ACC112 (cell line): ENCODE data around the gene IL1RAPL2.
"Not testable (repeated sequence)": the region's sequence is repeated elsewhere in the genome, so short reads cannot be mapped to it uniquely, and the experiment has no call there.

Source experiments
- H2AFZ ChIP-seq: fragments of 200-600 bp; sonication (generic); one replicate; pipeline ENCODE4 v1.6.0; 2017; ENCODE audit warnings: antibody characterized with exemption, low read length; ENCODE audit not compliant: unreplicated experiment
- H3K27ac ChIP-seq: fragments of 200-600 bp; sonication (generic); 2 replicates; pipeline ENCODE4 v1.5.1; 2014; ENCODE audit warnings: low read depth, mild to moderate bottlenecking, antibody characterized with exemption, low read length, moderate library complexity
- H3K27me3 ChIP-seq: fragments of 200-600 bp; sonication (generic); 2 replicates; pipeline ENCODE4 v1.6.1; 2014; ENCODE audit warnings: mild to moderate bottlenecking, antibody characterized with exemption, low read length, moderate library complexity, mixed read lengths; ENCODE audit not compliant: insufficient read depth
- H3K36me3 ChIP-seq: fragments of 200-600 bp; sonication (generic); 2 replicates; pipeline ENCODE4 v1.6.1; 2016; ENCODE audit warnings: mild to moderate bottlenecking, antibody characterized with exemption, low read length, moderate library complexity, mixed read lengths; ENCODE audit not compliant: insufficient read depth
- H3K4me1 ChIP-seq: fragments of 200-600 bp; sonication (generic); one replicate; pipeline ENCODE4 v1.6.1; 2016; ENCODE audit warnings: low read length, mixed read lengths; ENCODE audit not compliant: insufficient read depth, unreplicated experiment, control insufficient read depth
- H3K4me3 ChIP-seq: fragments of 200-600 bp; sonication (generic); 2 replicates; pipeline ENCODE4 v1.5.1; 2014; ENCODE audit warnings: mild to moderate bottlenecking, low read depth, low read length
- H3K79me2 ChIP-seq: fragments of 200-600 bp; sonication (generic); one replicate; pipeline ENCODE4 v1.6.0; 2016; ENCODE audit warnings: low read length; ENCODE audit not compliant: control insufficient read depth, unreplicated experiment, insufficient read depth

The IL1RAPL2 gene

DNA sequence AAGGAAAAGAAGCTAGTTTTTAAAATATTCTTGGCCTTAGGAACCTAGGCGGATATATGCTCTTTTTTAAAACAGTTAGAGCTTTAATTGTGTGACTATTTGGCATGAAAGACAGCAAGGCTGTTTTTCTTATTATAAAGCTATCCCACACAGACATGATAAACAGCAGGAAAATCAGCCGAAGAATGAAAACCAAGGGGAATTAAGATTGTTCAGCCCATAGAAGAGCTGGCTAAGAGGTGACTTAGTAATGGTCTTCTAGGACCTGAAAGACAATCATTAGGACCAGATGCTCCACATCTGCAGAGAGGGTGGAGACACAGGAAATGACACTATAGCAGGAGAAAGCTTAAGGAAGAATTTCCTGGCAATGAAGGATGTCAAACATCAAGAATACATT is 1085.0 kb downstream of the IL1RAPL2 start:
- H3K79me2 ChIP-seq = no peaks in the 10 kb centered on the region
- H3K36me3 ChIP-seq = no peaks in the 10 kb centered on the region
- peaks cover 13% of the 10 kb centered on the region for H3K4me1 ChIP-seq
- H3K4me3 ChIP-seq = no peak overlapping the region
- no peak overlapping the region for H2AFZ ChIP-seq
- no peak overlapping the region for H3K27ac ChIP-seq
- no peaks in the 10 kb centered on the region for H3K27me3 ChIP-seq

DNA sequence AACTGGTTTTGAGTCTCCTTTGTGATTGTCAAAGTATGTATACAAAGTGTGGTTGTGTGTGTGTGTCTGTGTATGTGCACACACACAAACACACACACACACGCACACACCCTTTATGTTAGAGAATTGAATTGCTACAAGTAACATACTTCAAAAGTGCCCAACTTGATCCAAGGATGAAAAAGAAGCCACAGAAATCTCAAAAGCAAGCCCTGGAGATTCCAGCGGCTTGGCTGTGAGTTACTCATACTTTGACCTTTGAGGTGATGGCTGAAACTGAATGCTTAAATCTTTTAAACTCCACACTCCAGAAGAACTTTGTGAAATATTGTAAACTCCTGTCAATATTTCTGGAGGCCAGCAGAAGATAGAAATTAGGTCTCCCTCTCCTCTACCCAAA is 1087.9 kb downstream of the IL1RAPL2 start:
- Histone ChIP-seq H3K27ac (no peak overlapping the region), H3K36me3 (no peaks in the 10 kb centered on the region)

DNA sequence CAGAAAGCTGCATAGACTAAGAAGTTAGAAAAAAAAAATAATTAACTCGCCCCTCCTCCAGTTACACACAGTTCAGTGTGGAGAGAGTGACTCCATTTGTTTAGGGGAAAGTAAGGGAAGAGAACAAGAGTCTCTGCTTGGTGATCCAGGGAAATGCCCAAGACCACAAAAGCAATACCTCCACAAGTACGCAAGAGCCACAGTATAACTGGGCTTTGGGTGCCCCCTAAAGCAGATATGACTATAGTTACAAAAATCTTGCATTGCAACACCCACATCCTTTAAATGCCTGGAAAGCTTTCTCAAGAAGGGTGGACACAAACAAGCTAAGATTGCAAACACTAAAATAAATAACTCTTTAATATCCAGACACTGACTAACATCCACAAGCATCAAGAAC is 1092.1 kb downstream of the IL1RAPL2 start:
- H3K27me3 ChIP-seq = no peaks in the 10 kb centered on the region
- no peaks in the 10 kb centered on the region for H3K36me3 ChIP-seq
- H3K4me1 ChIP-seq = peaks cover 22% of the 10 kb centered on the region
- no peak overlapping the region for H3K4me3 ChIP-seq
- H3K27ac ChIP-seq = no peak overlapping the region
- no peaks in the 10 kb centered on the region for H3K79me2 ChIP-seq
- no peak overlapping the region for H2AFZ ChIP-seq

More for the DNA sequence above, 1087.9 kb downstream of the IL1RAPL2 start:
- Histone ChIP-seq H3K79me2 (no peaks in the 10 kb centered on the region), H2AFZ (peak overlapping the region; percentile 14), H3K4me1 (peaks cover 13% of the 10 kb centered on the region), H3K4me3 (no peak overlapping the region), H3K27me3 (no peaks in the 10 kb centered on the region)

DNA sequence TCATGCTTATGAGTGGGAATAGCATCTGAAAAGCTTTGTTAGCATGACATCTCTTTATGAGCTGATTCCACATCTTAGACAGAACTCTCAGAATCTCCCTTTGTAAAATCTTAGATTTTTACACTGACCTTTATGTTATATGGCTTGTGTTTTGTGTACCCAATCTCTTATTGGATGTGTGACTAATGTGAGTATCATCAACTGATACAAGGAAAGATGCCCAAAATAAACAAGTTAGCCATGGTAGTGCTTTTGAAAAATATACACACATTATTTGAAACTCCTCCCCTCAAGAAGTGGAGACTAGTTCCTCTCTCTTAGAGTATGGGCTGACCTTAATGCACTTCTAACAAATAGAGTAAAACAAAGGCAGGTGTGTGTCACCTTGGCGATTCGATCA is 1096.2 kb downstream of the IL1RAPL2 start:
- no peak overlapping the region for H3K4me3 ChIP-seq
- H3K27me3 ChIP-seq = no peaks in the 10 kb centered on the region
- peak overlapping the region; percentile 38 for H2AFZ ChIP-seq
- peaks cover 9% of the 10 kb centered on the region for H3K4me1 ChIP-seq
- no peaks in the 10 kb centered on the region for H3K36me3 ChIP-seq
- no peaks in the 10 kb centered on the region for H3K79me2 ChIP-seq
- H3K27ac ChIP-seq = peak overlapping the region; percentile 56

DNA sequence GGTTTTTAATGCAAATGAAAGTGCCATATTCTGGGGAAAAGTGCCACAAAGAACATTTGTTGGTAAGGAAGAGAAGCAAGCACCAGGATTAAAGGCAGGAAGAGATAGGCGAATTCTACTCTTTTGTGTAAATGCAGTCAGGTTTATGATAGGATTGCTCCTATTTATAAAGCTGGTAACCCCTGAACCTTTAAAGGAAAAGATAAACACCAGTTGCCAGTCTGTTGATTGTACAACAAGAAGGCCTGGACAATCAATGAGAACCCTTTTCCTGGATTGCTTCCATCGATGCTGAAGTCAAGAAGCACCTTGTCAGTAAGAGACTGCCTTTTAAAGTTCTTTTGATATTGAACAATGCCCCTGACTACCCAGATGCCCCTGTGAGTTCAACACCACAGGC is 1098.2 kb downstream of the IL1RAPL2 start:
- no peak overlapping the region for H3K27ac ChIP-seq
- H3K4me3 ChIP-seq = no peak overlapping the region
- no peaks in the 10 kb centered on the region for H3K79me2 ChIP-seq
- no peaks in the 10 kb centered on the region for H3K36me3 ChIP-seq
- H3K27me3 ChIP-seq = no peaks in the 10 kb centered on the region
- peaks cover 9% of the 10 kb centered on the region for H3K4me1 ChIP-seq
- no peak overlapping the region for H2AFZ ChIP-seq

DNA sequence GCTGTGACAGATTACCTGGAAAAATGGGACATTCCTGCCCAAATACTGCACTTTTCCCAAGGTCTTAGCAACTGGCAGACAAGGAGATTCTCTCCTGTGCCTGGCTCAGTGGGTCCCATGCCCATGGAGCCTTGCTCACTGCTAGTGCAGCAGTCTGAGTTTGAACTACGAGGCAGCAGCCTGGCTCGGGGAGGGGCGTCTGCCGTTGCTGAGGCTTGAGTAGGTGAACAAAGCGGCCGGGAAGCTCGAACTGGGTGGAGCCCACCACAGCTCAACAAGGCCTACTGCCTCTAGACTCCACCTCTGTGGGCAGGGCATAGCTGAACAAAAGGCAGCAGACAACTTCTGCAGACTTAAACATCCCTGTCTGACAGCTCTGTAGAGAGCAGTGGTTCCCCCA is 1118.3 kb downstream of the IL1RAPL2 start:
- H3K27ac ChIP-seq, H3K4me3 ChIP-seq: not testable (repeated sequence)

DNA sequence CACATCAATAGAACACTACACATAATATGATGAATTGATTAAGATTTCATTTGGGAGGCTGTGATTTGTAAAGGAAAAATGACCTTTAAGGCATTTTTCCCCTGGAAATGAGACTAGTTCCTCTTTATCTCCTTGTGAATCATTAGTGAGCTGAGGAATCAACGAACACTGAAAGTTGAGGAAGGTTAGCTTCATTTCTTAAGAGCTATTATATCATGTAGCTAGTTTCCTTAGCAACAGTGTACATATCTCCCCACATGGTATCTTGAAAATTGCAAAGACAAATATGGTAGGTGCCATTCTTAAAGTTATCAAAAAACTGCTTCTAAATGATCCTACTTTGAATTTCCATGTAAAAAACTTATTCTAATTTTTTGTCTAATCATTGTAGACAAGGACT is 1128.8 kb downstream of the IL1RAPL2 start:
- H3K79me2 ChIP-seq = no peaks in the 10 kb centered on the region
- no peak overlapping the region for H2AFZ ChIP-seq
- H3K36me3 ChIP-seq = no peaks in the 10 kb centered on the region
- H3K27me3 ChIP-seq = no peaks in the 10 kb centered on the region
- peaks cover 37% of the 10 kb centered on the region for H3K4me1 ChIP-seq
- H3K4me3 ChIP-seq = no peak overlapping the region
- H3K27ac ChIP-seq = peak overlapping the region; percentile 92

More for the DNA sequence above, 1118.3 kb downstream of the IL1RAPL2 start:
- not testable (repeated sequence) for H3K27me3 ChIP-seq, H3K4me1 ChIP-seq, H2AFZ ChIP-seq, H3K36me3 ChIP-seq, H3K79me2 ChIP-seq

DNA sequence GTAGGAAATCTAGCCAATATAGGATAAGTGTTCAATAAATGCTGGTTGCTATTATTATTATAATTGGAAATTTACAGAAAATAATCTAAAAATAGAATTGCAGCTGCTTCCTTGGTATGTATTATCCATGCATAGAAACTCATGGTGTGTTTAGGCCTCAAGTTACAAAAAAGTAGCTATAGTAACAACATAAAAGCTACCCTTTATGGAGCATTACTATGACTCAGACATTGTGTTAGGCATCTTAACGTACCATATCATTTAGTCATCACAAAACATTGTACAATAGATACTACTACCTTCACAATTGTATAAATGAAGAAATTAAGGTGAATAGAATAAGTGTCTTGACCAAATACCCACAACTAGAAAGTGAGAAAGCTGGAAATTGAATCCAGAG is 1129.5 kb downstream of the IL1RAPL2 start:
- H3K4me1 ChIP-seq = peaks cover 43% of the 10 kb centered on the region
- H2AFZ ChIP-seq = no peak overlapping the region
- H3K4me3 ChIP-seq = no peak overlapping the region
- H3K27ac ChIP-seq = peak overlapping the region; percentile 92
- H3K79me2 ChIP-seq = no peaks in the 10 kb centered on the region
- no peaks in the 10 kb centered on the region for H3K36me3 ChIP-seq
- no peaks in the 10 kb centered on the region for H3K27me3 ChIP-seq

DNA sequence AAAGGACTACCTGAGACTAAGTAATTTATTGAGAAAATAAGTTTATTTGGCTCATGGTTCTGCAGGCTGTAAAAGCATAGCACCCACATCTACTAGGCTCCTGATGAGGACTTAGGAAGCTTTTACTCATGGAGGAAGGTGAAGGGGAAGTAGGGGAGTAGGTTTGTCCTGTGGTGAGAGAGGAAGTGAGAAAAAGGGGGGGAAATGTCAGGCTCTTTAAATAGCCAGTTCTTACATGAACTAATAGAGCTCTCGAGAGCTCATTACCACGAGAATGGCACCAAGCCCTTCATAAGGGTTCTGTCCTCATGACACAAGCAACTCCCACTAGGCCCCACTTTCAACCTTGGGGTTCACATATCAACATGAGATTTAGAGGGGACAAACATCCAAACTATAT is 1130.9 kb downstream of the IL1RAPL2 start:
- Histone ChIP-seq H2AFZ (no peak overlapping the region), H3K36me3 (no peaks in the 10 kb centered on the region), H3K27ac (no peak overlapping the region), H3K4me3 (no peak overlapping the region), H3K4me1 (peaks cover 56% of the 10 kb centered on the region), H3K27me3 (no peaks in the 10 kb centered on the region), H3K79me2 (no peaks in the 10 kb centered on the region)

DNA sequence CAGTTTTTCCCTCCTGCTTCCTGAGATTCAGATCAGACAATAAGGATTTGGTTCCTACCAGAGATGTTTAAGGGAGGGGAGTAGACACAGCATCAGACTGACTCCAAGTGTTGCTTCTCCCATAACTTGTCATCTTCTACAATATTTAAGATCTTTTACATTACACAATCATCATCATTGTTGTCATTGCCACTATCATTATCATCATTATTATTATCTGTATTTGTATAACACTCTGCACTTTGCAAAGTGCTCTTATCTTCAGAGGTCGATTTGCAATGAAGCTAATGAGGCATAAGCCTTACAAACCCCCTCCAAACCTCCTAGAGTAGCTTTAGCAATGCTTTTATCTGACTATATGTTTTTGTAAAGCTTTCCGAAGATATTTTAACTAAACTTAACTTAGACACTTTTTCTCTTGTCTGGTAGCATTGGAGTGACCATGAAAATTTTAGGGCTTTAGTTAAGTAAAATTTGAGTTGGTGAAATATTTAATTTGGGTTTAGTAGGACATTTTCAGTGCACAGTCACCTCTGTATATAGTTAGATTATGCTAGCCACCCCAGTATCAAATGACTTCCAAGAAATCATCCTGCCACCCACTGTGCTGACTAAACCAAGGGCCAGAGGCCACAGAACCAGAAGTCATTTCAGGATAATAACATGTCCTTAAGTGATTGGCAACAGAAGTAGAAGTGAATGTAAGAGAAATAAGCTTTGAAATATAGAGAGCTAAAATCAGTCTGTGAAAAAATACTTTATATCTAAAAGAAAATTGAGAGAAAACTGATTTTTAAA is 1132.2 kb downstream of the IL1RAPL2 start:
- Histone ChIP-seq H3K4me3 (no peak overlapping the region; the same call in 1 of the 2 replicates), H3K36me3 (no peaks in the 10 kb centered on the region), H3K27me3 (no peaks in the 10 kb centered on the region), H2AFZ (no peak overlapping the region), H3K27ac (peak overlapping the region; percentile 69), H3K4me1 (peaks cover 56% of the 10 kb centered on the region), H3K79me2 (no peaks in the 10 kb centered on the region)

DNA sequence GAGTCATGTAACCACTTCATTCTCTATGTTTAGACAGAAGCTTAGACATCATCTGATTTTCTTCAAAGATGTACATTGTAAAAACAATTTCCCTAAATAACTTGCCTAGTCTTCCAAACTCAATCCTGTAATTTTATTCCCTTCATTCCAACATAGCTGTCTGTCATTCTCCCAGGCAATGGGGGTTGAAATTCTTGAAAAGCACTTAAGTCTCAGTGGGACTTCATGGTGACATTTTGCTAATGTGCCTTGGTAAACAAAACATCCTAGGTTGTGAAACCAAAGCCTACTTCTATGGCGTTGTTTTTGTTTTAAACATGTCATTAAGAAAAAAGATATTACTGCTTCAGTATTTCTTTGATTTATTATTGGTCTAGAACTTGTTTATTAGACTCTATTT is 1134.3 kb downstream of the IL1RAPL2 start:
- Histone ChIP-seq H3K36me3 (no peaks in the 10 kb centered on the region), H2AFZ (peak overlapping the region; percentile 38), H3K27ac (no peak overlapping the region), H3K4me3 (no peak overlapping the region), H3K79me2 (no peaks in the 10 kb centered on the region), H3K27me3 (no peaks in the 10 kb centered on the region), H3K4me1 (peaks cover 49% of the 10 kb centered on the region)
